Left colon (tissue), 2 donors: ENCODE measurements around the gene TRMT2B. TPM values are rescaled to one million over a fixed set of nuclear protein-coding genes. Genes with fewer than 3 reads are reported as not detected.

Experiments used
- total RNA-seq, 2 donors: library from RNA; stranded (reverse); fragmentation: NEBNext Ultra II Directional; extraction: Animal tissue kit (Norgen Biotek cat#: 25700); gene quantifications; one replicate each; pipeline ENCODE4 v1.2.1, GENCODE V29; 2021
- donor health status: DM: no; HTN: no; CAD: no.
- donor health status: DM: yes; HTN: yes; CAD: no.

TRMT2B gene
- total RNA-seq, 2 donors from 2014 or later: 22.8 to 29.9 TPM

Other genes starting within 250 kb of the TRMT2B start
- gene CSTF2, start 231.7 kb downstream of the TRMT2B start, total RNA-seq: 10 to 100 TPM; 23.9 to 26.5 TPM
- 100 to 1,000 TPM in 1 of 2 donors, 10 to 100 TPM in 1; 94.9 to 103 TPM for gene NOX1, start 177.8 kb downstream of the TRMT2B start, total RNA-seq
- 1 to 10 TPM; 2.1 to 2.3 TPM for gene XKRX, start 123.2 kb downstream of the TRMT2B start, total RNA-seq
- not detected for gene ARL13A, start 82.4 kb downstream of the TRMT2B start, total RNA-seq
- gene TMEM35A, start 26.8 kb upstream of the TRMT2B start, total RNA-seq: 1 to 10 TPM in 1 of 2 donors, under 1 TPM in 1; 0.76 to 3.9 TPM
- gene CENPI, start 46.1 kb upstream of the TRMT2B start, total RNA-seq: 1 to 10 TPM; 2.0 to 5.6 TPM
- gene DRP2, start 167.7 kb upstream of the TRMT2B start, total RNA-seq: under 1 TPM; 0.21 to 0.73 TPM
- gene TAF7L, start 239.2 kb upstream of the TRMT2B start, total RNA-seq: under 1 TPM in 1 of 2 donors, not detected in 1; 0.20 TPM